ENCODE data around the gene GPR108. TPM values are rescaled to one million over a fixed set of nuclear protein-coding genes. Genes with fewer than 3 reads are reported as not detected.
"Not testable (repeated sequence)": the region's sequence is repeated elsewhere in the genome, so short reads cannot be mapped to it uniquely, and the experiment has no call there.

Gene GPR108
- polyA plus RNA-seq, 1 of the 3 experiments (the other 2 are of a cell fraction), result 54.2 TPM

DNA sequence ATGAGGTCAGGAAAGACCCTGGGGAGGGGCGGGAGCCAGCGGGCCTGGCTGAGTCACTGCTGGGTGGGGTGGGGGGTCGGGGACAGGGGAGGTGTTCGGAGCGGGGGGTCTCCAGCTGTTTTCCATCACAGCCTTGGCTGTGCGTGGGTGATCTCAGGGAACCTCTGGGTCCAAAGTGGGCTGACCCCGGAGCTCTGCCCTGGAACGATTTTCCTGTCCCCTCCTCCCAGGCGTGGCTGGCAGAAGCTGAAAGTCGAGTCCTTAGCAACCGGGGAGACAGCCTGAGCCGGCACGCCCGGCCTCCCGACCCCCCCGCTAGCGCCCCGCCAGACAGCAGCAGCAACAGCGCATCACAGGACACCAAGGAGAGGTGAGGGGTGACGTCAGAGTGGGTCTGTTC lies 12.7 kb upstream of the GPR108 start:
- Histone ChIP-seq H3K4me1 (ENCODE audit: control insufficient read depth in 1 of 2, insufficient read depth in 2 of 2, low read depth in 1 of 2, low read length in 1 of 2) (peaks cover 0 to 5% of the 10 kb centered on the region in 2 experiments; a peak in 2 of 4 replicates), H3F3A (replicated peaks; ENCODE audit: insufficient read depth) (no peaks in the 10 kb centered on the region), H3K79me2 (ENCODE audit: insufficient read depth) (peaks cover 6% of the 10 kb centered on the region; the same call in 1 of the 2 replicates), H3K4me2 (no peak overlapping the region), H3K9ac (no peak overlapping the region), H3K27me3 (ENCODE audit: insufficient read depth) (no peaks in the 10 kb centered on the region), H3K9me2 (no peaks in the 10 kb centered on the region), H2AFZ (ENCODE audit: low read depth) (no peak overlapping the region), H3K36me3 (replicated peaks in 1 of 2; ENCODE audit: control insufficient read depth in 1 of 2, insufficient read depth in 2 of 2, low read length in 1 of 2) (peaks cover 24 to 42% of the 10 kb centered on the region in 2 experiments), H3K9me3 (no peaks in the 10 kb centered on the region), H4K20me1 (ENCODE audit: insufficient read depth) (no peaks in the 10 kb centered on the region), H3K27ac (ENCODE audit: low read depth in 2 of 2, low read length in 1 of 2) (no peak overlapping the region), H3K4me3 (ENCODE audit: low read depth in 2 of 2, low read length in 1 of 2) (no peak overlapping the region)
- no peak for DNase-seq
- POLR2A ChIA-PET, result no interaction called here
- CTCF ChIA-PET, result interaction anchor here (1.1 kb wide), 1 partner anchor 11 kb away, joined by 3 read pairs; no protein-coding TSS in a partner anchor
- TF ChIP-seq MXI1 (IDR thresholded peaks at IDR 0.05; ENCODE audit: low read depth, low read length) (no peak), ELF1 (IDR thresholded peaks at IDR 0.05) (no peak), MAX (IDR thresholded peaks at IDR 0.05; ENCODE audit: low read depth) (no peak), GABPA (IDR thresholded peaks at IDR 0.05; ENCODE audit: low read depth) (no peak), FOXM1 (IDR thresholded peaks at IDR 0.05; ENCODE audit: low read depth) (no peak), NRF1 (IDR thresholded peaks at IDR 0.05; ENCODE audit: low read depth, low read length) (no peak), YY1 (IDR thresholded peaks at IDR 0.05; ENCODE audit: low read depth) (no peak), GATA2 (CRISPR knock-in tag; IDR thresholded peaks at IDR 0.05) (no peak), MEF2A (IDR thresholded peaks at IDR 0.05; ENCODE audit: borderline replicate concordance, low read depth) (no peak), FOSL2 (IDR thresholded peaks at IDR 0.05; ENCODE audit: borderline replicate concordance, low read depth) (no peak), REST (IDR thresholded peaks at IDR 0.05; ENCODE audit: low read depth, low read length) (no peak), PBX3 (IDR thresholded peaks at IDR 0.05) (no peak), RFX5 (IDR thresholded peaks at IDR 0.05; ENCODE audit: low read length) (no peak), EP300 (IDR thresholded peaks at IDR 0.05; ENCODE audit: borderline replicate concordance in 1 of 2, low read depth in 1 of 2, low read length in 1 of 2) (no peak), RAD21 (IDR thresholded peaks at IDR 0.05; ENCODE audit: low read length) (no peak), TCF12 (IDR thresholded peaks at IDR 0.05) (no peak)
- TF ChIP-seq, protein P1, sequence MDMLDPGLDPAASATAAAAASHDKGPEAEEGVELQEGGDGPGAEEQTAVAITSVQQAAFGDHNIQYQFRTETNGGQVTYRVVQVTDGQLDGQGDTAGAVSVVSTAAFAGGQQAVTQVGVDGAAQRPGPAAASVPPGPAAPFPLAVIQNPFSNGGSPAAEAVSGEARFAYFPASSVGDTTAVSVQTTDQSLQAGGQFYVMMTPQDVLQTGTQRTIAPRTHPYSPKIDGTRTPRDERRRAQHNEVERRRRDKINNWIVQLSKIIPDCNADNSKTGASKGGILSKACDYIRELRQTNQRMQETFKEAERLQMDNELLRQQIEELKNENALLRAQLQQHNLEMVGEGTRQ (IDR thresholded peaks at IDR 0.05; ENCODE audit: borderline replicate concordance, low read depth, low read length), result no peak
- 92% methylated on average over 14 of the region's 20 CpGs for WGBS (ENCODE audit: low lambda C conversion rate)

GRCh38 chr19:6748543-6748942 lies 11.2 kb upstream of the GPR108 start:
- H3K79me2 ChIP-seq (ENCODE audit: insufficient read depth); H3K9me2 ChIP-seq; H3K27ac ChIP-seq (ENCODE audit: low read depth in 2 of 2, low read length in 1 of 2); H4K20me1 ChIP-seq (ENCODE audit: insufficient read depth); DNase-seq; CTCF ChIA-PET; H2AFZ ChIP-seq (ENCODE audit: low read depth); H3K4me2 ChIP-seq; H3K27me3 ChIP-seq (ENCODE audit: insufficient read depth); H3K4me3 ChIP-seq (ENCODE audit: low read depth in 2 of 2, low read length in 1 of 2); H3K9ac ChIP-seq; POLR2A ChIA-PET; H3K9me3 ChIP-seq: not testable (repeated sequence)
- 89% methylated on average over 10 of the region's 10 CpGs for WGBS (ENCODE audit: low lambda C conversion rate)
- peaks cover 11% of the 10 kb centered on the region for H3F3A ChIP-seq (replicated peaks; ENCODE audit: insufficient read depth)
- H3K36me3 ChIP-seq (replicated peaks in 1 of 2; ENCODE audit: control insufficient read depth in 1 of 2, insufficient read depth in 2 of 2, low read length in 1 of 2), result peaks cover 24 to 47% of the 10 kb centered on the region in 2 experiments
- H3K4me1 ChIP-seq (ENCODE audit: control insufficient read depth in 1 of 2, insufficient read depth in 2 of 2, low read depth in 1 of 2, low read length in 1 of 2), result peaks cover 0 to 17% of the 10 kb centered on the region in 2 experiments; a peak in 3 of 4 replicates

All from SK-N-SH (cell line).